ENCODE results near the gene SPTBN4. TPM values are rescaled to one million over a fixed set of nuclear protein-coding genes. Genes with fewer than 3 reads are reported as not detected.

The SPTBN4 gene
- total RNA-seq, 1 donor from 2014 or later: 0.17 TPM

DNA sequence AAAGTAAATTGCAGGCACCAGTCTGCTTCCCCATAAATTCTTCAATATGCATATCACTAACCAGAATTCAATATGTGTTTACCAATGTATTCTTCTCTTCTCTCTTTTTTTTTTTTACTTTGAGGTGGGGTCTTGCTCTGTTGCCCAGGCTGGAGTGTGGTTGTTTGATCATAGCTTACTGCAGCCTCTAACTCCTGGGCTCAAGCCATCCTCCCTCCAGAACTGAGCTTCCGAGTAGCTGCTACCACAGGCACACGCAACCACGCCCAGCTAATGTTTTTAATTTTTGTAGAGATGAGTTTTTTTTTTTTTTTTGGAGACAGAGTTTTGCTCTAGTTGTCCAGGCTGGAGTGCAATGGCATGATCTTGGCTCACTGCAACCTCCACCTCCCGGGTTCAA is 151.2 kb downstream of the SPTBN4 start:
- no peak overlapping the region for H3K4me3 ChIP-seq (ENCODE audit: low read depth, low read length)
- no peak for DNase-seq (ENCODE audit: low read depth)
- TF ChIP-seq, protein P1, sequence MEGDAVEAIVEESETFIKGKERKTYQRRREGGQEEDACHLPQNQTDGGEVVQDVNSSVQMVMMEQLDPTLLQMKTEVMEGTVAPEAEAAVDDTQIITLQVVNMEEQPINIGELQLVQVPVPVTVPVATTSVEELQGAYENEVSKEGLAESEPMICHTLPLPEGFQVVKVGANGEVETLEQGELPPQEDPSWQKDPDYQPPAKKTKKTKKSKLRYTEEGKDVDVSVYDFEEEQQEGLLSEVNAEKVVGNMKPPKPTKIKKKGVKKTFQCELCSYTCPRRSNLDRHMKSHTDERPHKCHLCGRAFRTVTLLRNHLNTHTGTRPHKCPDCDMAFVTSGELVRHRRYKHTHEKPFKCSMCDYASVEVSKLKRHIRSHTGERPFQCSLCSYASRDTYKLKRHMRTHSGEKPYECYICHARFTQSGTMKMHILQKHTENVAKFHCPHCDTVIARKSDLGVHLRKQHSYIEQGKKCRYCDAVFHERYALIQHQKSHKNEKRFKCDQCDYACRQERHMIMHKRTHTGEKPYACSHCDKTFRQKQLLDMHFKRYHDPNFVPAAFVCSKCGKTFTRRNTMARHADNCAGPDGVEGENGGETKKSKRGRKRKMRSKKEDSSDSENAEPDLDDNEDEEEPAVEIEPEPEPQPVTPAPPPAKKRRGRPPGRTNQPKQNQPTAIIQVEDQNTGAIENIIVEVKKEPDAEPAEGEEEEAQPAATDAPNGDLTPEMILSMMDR (conservative IDR thresholded peaks at IDR 0.05; ENCODE audit: low read depth, low read length): no peak

GRCh38 chr19:40619333-40620160 is 152.7 kb downstream of the SPTBN4 start:
- TF ChIP-seq, protein P1 (conservative IDR thresholded peaks at IDR 0.05; ENCODE audit: low read depth, low read length): no peak
- DNase-seq (ENCODE audit: low read depth): no peak
- no peak overlapping the region for H3K4me3 ChIP-seq (ENCODE audit: low read depth, low read length)

DNA sequence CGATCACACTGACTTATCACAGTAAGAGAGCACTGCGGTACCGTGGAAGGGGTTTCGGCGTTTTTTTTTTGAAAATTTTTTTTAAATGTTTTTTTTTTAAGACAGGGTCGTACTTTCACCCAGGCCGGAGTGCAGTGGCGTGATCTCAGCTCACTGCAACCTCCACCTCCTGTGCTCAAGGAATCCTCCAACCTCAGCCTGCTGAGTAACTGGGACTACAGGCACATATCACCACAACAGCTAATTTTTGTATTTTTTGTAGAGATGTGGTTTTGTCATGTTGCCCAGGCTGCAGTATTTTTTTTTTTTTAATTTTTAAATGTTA is 153.3 kb downstream of the SPTBN4 start:
- H3K4me3 ChIP-seq (ENCODE audit: low read depth, low read length): no peak overlapping the region
- no peak for DNase-seq (ENCODE audit: low read depth)
- TF ChIP-seq, protein P1 (conservative IDR thresholded peaks at IDR 0.05; ENCODE audit: low read depth, low read length): no peak

DNA sequence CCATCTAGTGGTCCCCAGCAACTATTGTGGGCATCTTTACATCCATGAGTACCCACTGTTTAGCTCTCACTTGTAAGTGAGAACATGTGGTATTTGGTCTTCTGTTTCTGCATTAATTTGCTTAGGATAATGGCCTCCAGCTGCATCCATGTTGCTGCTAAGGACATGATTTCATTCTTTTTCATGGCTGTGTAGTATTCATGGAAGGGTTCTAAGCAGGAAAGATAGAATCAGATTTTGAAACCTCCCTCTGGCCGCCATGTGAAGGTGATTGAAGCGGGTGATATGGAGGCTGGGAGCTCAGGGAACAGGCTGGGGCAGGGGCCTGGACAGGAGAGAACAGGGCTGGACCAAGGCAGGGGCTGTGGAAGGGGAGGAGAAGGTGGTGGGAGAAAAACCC is 154.5 kb downstream of the SPTBN4 start:
- no peak for DNase-seq (ENCODE audit: low read depth)
- no peak overlapping the region for H3K4me3 ChIP-seq (ENCODE audit: low read depth, low read length)
- TF ChIP-seq, protein P1 (conservative IDR thresholded peaks at IDR 0.05; ENCODE audit: low read depth, low read length): no peak

DNA sequence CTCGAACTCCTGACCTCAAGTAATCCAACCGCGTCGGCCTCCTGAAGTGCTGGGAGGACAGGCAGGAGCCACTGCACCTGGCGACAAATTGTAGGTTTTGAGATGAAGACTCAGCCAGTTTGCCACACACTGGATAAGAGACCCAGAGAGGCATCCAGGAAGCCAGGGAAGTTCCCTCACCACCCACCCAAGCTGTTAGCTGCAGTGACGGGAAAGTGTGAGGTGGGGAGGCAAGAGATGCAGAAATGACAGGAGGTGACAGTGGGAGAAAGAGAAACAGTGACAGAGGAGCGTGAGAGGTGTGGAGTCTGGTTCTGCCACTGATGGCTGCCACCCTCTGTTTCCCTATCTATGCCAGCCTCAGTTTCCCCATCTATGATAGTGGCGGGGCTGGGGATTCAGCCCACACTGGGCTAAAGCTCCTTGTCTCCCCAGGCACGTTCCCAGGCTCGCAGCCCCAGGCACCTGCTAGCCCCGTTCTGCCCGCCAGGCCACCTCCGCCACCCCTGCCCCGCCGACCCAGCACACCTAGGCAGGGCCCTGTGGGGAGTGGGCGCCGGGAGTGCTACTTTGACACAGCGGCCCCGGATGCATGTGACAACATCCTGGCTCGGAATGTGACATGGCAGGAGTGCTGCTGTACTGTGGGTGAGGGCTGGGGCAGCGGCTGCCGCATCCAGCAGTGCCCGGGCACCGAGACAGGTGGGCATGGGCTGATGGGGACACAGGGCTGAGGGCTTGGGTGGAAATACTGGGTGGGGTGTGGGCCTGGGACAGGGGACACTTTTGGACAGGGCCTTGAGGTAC is 155.4 kb downstream of the SPTBN4 start:
- no peak for DNase-seq (ENCODE audit: low read depth)
- H3K4me3 ChIP-seq (ENCODE audit: low read depth, low read length): no peak overlapping the region
- TF ChIP-seq, protein P1 (conservative IDR thresholded peaks at IDR 0.05; ENCODE audit: low read depth, low read length): no peak

- no peak overlapping the region for H3K4me3 ChIP-seq (ENCODE audit: low read depth, low read length)
- DNase-seq (ENCODE audit: low read depth): no peak
These were observed 155.9 kb downstream of the SPTBN4 start for GRCh38 chr19:40622773-40623075.

More at GRCh38 chr19:40622773-40623075, 155.9 kb downstream of the SPTBN4 start:
- TF ChIP-seq, protein P1 (conservative IDR thresholded peaks at IDR 0.05; ENCODE audit: low read depth, low read length): no peak

Data from epithelial cell of proximal tubule (primary cell).